Cerebellar nuclear complex (tissue), 1 donor: ENCODE results near the gene VIM.

ENCODE experiments used
- DNase-seq, 2 experiments: peaks; one replicate each; lab custom pipeline; 2025; lab: John Stamatoyannopoulos, UW

VIM gene

GRCh38 chr10:17228091-17229015 lies at the start of gene VIM:
TSS of gene VIM (plus strand) at chr10:17228241. CDS start at chr10:17229423, 1,182 bp downstream.
- DNase-seq: no peak

GRCh38 chr10:17179002-17179401 lies 49.0 kb upstream of the VIM start:
- no peak for DNase-seq

- no peak for DNase-seq
Observed at GRCh38 chr10:17181110-17181509, 46.9 kb upstream of the VIM start.

GRCh38 chr10:17181751-17182150 lies 46.3 kb upstream of the VIM start:
- DNase-seq: no peak

- DNase-seq: no peak
Observed at GRCh38 chr10:17183110-17183509, 44.9 kb upstream of the VIM start.

GRCh38 chr10:17185873-17186272 lies 42.2 kb upstream of the VIM start:
- DNase-seq: no peak

GRCh38 chr10:17188644-17189172 lies 39.3 kb upstream of the VIM start:
- no peak for DNase-seq

- DNase-seq: no peak
Observed at GRCh38 chr10:17190602-17191001, 37.4 kb upstream of the VIM start.

- no peak for DNase-seq
Observed at GRCh38 chr10:17195083-17195482, 33.0 kb upstream of the VIM start.

GRCh38 chr10:17196045-17196444 lies 32.0 kb upstream of the VIM start:
- no peak for DNase-seq

GRCh38 chr10:17196573-17196972 lies 31.5 kb upstream of the VIM start:
- no peak for DNase-seq

GRCh38 chr10:17199351-17199804 lies 28.7 kb upstream of the VIM start:
- no peak for DNase-seq

- no peak for DNase-seq
Observed at GRCh38 chr10:17200001-17200911, 27.8 kb upstream of the VIM start.

GRCh38 chr10:17200912-17201793 lies 26.9 kb upstream of the VIM start, which contains the start of gene TRDMT1:
TSS of gene TRDMT1 (minus strand) at chr10:17201672. CDS start at chr10:17201634, 38 bp downstream.
- peak; percentile 34 to 41 for DNase-seq

GRCh38 chr10:17201794-17202116 lies 26.3 kb upstream of the VIM start:
- no peak for DNase-seq

GRCh38 chr10:17202506-17202905 lies 25.5 kb upstream of the VIM start:
- no peak for DNase-seq

GRCh38 chr10:17202999-17203398 lies 25.0 kb upstream of the VIM start:
- no peak for DNase-seq

- DNase-seq: no peak
Observed at GRCh38 chr10:17203416-17203815, 24.6 kb upstream of the VIM start.

- DNase-seq: no peak
Observed at GRCh38 chr10:17206210-17206709, 21.8 kb upstream of the VIM start.

- DNase-seq: no peak
Observed at GRCh38 chr10:17208476-17208875, 19.6 kb upstream of the VIM start.

- DNase-seq: no peak
Observed at GRCh38 chr10:17209302-17209701, 18.7 kb upstream of the VIM start.
